ENCODE measurements around the gene FXYD2.

Gene FXYD2

GRCh38 chr11:117835576-117835975 is 11.0 kb upstream of the FXYD2 start:
- DNase-seq (ENCODE audit: low read depth): no peak

- DNase-seq (ENCODE audit: low read depth): no peak
Observed at GRCh38 chr11:117834838-117835443, 10.4 kb upstream of the FXYD2 start.

GRCh38 chr11:117834068-117834810 is 9.7 kb upstream of the FXYD2 start:
- no peak for DNase-seq (ENCODE audit: low read depth)

GRCh38 chr11:117833401-117833891 is 8.9 kb upstream of the FXYD2 start:
- DNase-seq (ENCODE audit: low read depth): no peak

- no peak for DNase-seq (ENCODE audit: low read depth)
Observed at GRCh38 chr11:117832511-117832910, 8.0 kb upstream of the FXYD2 start.

- no peak for DNase-seq (ENCODE audit: low read depth)
Observed at GRCh38 chr11:117831661-117832415, 7.3 kb upstream of the FXYD2 start.

GRCh38 chr11:117830674-117831351 is 6.3 kb upstream of the FXYD2 start:
- DNase-seq (ENCODE audit: low read depth): no peak

GRCh38 chr11:117830072-117830471 is 5.5 kb upstream of the FXYD2 start:
- DNase-seq (ENCODE audit: low read depth): no peak

GRCh38 chr11:117829369-117829725 is 4.8 kb upstream of the FXYD2 start:
- DNase-seq (ENCODE audit: low read depth): no peak

- DNase-seq (ENCODE audit: low read depth): no peak
Observed at GRCh38 chr11:117828611-117829368, 4.2 kb upstream of the FXYD2 start.

GRCh38 chr11:117827521-117828511 is 3.3 kb upstream of the FXYD2 start:
- no peak for DNase-seq (ENCODE audit: low read depth)

- no peak for DNase-seq (ENCODE audit: low read depth)
Observed at GRCh38 chr11:117826832-117827231, 2.3 kb upstream of the FXYD2 start.

- DNase-seq (ENCODE audit: low read depth): no peak
Observed at GRCh38 chr11:117826190-117826570, 1.6 kb upstream of the FXYD2 start.

GRCh38 chr11:117825538-117826189 is 1.1 kb upstream of the FXYD2 start:
- DNase-seq (ENCODE audit: low read depth): no peak

GRCh38 chr11:117823946-117824420 is 561 bp downstream of the FXYD2 start:
- DNase-seq (ENCODE audit: low read depth): no peak

GRCh38 chr11:117823294-117823945 is 1.1 kb downstream of the FXYD2 start:
- no peak for DNase-seq (ENCODE audit: low read depth)

GRCh38 chr11:117822074-117823033 is 2.2 kb downstream of the FXYD2 start:
- no peak for DNase-seq (ENCODE audit: low read depth)

- DNase-seq (ENCODE audit: low read depth): no peak
Observed at GRCh38 chr11:117821431-117821830, 3.1 kb downstream of the FXYD2 start.
